HG02970 (cell line): Measurements from ENCODE around the gene ARHGEF37.
A peak's percentile ranks its signal among the peaks of the same experiment; 100 is the strongest.
"Not testable (repeated sequence)": the region's sequence is repeated elsewhere in the genome, so short reads cannot be mapped to it uniquely, and the experiment has no call there.

Source experiments
- ATAC-seq: cut with Tn5 transposase; IDR thresholded peaks from one replicate; pipeline ENCODE4 v1.9.1; 2021; ENCODE audit warnings: mild to moderate bottlenecking, moderate library complexity, moderate number of reproducible peaks; ENCODE audit not compliant: unreplicated experiment, low FRiP score

ARHGEF37 gene

GRCh38 chr5:149581192-149581861 is at the start of gene ARHGEF37:
Gene ARHGEF37 (plus strand): TSS chr5:149581498. CDS start chr5:149597770, 16,272 bp downstream.
- ATAC-seq = no peak

DNA sequence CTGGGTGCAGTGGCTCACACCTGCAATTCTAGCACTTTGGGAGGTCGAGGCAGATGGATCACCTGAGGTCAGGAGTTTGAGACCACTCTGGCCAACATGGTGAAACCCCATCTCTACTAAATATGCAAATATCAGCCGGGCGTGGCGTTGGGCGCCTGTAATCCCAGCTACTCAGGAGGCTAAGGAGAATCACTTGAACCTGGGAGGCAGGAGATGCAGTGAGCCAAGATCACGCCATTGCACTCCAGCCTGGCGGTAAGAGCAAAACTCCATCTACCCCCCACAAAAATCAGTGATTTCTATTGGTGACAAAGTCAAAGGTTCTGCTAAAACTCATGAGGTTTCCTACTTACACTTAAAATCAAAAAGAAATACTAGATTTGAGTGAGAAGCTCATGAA is 48.9 kb upstream of the ARHGEF37 start:
- no peak for ATAC-seq

DNA sequence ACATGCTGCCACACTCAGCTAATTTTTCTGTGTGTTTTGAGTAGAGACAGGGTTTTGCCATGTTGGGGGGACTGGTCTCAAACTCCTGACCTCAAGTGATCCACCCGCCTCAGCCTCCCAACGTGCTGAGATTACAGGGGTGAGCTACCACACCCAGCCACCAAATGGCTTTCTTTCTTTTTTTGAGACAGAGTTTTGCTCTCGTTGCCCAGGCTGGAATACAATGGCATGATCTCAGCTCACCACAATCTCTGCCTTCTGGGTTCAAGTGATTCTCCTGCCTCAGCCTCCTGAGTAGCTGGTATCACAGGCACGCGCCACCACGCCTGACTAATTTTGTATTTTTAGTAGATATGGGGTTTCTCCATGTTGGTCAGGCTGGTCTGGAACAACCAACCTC is 45.5 kb upstream of the ARHGEF37 start:
- not testable (repeated sequence) for ATAC-seq

GRCh38 chr5:149537374-149537975 is 43.8 kb upstream of the ARHGEF37 start:
- ATAC-seq = no peak

DNA sequence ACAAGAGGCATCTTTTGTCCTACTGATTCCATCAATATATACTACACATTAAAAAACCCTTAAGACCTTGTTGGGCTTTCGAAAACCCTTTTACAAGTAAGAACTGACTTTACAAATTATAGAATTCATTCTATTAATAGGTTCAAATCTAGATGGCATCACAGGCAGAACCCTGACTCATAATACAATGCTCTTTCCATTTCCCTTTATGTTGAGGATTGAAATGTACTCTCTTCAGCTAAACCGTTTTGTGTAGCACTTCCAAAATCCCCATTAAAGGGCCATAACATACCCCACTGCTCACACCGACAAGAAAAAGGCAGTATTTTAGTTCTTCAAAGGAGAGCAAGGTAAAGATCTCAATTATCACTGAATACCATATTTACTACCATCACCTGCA is 41.2 kb upstream of the ARHGEF37 start:
- ATAC-seq = no peak

GRCh38 chr5:149541893-149542292 is 39.4 kb upstream of the ARHGEF37 start:
- ATAC-seq = no peak

- no peak for ATAC-seq
Measured at GRCh38 chr5:149543361-149544027, 37.8 kb upstream of the ARHGEF37 start.

- ATAC-seq = no peak
Measured at GRCh38 chr5:149544028-149544420, 37.3 kb upstream of the ARHGEF37 start.

DNA sequence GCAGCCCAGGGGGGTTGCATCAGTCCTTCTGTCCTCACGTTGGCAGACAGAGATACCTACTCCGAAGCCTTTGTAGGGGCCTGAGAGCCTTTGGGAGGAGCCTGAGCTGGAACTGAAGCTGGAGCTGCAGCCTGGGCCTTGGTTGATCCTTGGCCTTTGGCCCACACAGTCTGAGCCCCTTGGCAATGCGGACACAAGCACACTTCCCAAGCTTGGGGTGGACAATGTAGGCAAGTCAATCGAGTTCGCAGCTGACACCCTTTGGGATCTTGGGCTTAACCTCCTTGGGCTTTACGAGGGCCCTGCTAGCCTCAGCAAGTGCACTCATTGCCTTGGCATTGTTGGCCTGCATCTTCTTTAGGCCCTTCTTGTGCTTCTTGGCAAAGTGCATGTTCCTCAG is 36.0 kb upstream of the ARHGEF37 start:
- ATAC-seq = no peak

DNA sequence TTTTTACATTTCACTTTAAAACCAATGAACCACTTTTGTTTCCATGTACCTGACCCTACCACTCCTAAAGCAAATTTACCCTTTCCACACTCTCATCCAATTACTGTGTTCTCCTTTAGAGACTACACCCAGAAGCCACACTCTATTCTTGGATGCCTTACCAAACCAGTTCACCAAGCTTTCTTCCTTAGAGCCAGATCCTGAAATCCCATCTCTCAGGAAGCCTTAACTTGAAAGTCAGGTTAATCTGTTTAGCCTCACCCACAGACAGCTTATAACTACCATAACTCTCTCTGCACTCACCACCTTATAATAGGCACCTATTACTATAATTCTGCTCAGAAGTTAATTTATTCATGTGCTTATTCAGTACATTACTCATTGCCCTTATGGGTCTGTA is 34.3 kb upstream of the ARHGEF37 start:
- no peak for ATAC-seq

DNA sequence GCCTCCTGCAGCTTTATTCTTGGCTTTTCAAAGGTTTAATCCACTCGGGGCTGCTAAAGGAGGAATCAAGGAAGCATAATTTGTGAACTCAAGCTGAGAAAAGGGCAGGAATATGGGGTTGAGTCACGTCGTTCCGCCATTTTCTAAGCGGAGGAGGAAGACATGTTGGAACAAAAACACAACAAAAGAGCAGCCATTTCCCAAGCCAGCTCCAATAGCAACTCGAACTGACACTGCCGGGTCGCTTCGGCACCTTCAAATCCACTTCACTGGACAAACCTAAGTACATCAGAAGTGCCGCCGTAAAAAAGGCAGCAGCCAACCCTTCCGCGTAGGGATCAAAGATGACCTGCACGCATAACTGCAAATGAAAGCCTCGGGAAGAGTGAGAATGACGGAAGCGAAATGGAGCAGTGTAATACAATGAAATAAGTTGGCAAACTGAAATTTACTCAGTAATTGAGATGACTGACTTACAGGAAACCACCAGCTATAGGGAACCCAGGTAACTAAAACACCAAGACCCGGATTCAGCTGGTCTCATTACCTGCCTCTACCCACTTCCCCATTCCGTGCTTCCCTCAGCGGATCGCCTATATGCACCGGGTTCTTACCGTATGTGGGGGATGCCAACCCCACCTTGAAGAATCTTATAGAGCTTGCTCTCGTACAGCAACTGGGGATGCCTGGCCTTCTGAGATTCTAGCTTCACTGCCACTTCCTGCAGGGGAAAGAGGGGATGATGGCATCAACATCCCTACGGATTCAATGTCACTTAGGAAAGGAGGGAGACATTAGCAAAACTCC is 31.6 kb upstream of the ARHGEF37 start:
- ATAC-seq = no peak

GRCh38 chr5:149550268-149550583 is 31.1 kb upstream of the ARHGEF37 start:
- ATAC-seq = no peak

DNA sequence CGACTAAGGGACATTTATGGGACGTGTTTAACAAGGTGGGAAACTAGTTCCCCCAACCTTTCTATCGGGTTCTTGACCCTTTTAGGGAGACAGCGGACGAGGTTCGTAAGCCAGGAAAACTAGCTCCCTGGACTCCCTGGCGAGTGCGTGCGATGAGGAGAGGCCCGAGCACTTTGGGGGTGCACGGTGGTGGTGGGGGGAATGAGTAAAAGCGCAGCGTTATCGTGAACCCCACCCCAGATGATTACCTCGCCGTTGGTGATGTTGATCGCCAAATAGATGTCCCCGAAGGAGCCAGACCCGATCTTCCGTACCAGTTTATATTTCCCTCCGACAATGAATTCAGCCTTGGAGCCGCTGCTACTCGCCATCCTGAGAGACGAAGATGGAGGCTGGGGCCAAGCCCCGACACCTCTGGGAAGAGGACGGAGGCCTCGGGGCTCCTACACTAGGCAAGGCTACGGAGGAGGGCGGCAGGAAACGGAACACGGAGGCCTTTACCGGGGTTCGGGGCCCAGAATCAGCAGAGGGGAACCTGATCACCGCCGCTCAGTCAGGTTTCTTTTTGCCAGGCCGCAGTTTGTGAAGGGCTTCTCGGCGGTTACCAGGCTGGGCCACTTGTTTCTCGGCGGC is 30.6 kb upstream of the ARHGEF37 start:
- no peak for ATAC-seq

DNA sequence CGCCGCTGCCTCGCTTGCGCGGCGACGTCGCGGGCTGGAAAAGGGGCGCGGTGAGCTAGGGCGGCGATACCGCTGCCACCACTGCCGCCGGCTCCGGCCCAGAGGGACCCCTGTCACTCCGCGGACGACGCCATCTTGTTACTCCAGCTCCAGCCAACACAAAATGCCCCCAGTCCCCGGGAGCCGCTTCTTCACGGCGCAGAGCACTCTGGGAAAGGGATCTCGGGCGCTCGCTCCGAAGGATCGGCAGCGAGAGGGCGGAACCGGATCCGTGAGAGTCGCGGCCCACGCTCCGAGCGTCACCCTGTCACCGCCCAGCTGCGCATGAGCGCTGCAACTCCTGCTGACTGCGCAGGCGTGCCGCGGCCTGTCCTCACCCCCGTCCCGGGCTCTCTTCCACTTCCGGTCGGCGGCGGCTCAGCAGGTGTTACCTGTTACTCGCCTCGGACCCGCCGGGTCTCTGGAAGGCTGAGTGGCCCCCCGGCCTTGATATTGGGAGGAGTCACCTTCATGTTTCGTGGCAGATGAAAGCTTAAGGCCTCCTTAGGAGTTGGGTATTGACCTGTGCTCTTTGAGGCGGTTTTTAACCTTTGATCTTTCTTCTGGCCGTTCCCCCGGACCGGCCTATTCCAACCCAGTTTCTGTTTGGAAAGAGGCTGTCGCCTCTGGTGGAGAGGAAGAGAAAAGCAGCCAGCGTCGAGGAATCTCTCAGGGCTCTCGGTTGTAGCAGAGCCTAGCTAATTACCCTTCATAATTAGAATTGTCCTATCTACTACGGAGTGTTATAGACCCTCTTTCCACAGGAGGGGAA is 29.9 kb upstream of the ARHGEF37 start, which contains the start of gene CSNK1A1:
CSNK1A1 (minus strand) TSS at position 213 of the 811 bp plus-strand sequence. CDS start 475 bp downstream, outside the sequence.
- ATAC-seq = peak; percentile 93

- no peak for ATAC-seq
Measured at GRCh38 chr5:149552038-149552494, 29.2 kb upstream of the ARHGEF37 start.

DNA sequence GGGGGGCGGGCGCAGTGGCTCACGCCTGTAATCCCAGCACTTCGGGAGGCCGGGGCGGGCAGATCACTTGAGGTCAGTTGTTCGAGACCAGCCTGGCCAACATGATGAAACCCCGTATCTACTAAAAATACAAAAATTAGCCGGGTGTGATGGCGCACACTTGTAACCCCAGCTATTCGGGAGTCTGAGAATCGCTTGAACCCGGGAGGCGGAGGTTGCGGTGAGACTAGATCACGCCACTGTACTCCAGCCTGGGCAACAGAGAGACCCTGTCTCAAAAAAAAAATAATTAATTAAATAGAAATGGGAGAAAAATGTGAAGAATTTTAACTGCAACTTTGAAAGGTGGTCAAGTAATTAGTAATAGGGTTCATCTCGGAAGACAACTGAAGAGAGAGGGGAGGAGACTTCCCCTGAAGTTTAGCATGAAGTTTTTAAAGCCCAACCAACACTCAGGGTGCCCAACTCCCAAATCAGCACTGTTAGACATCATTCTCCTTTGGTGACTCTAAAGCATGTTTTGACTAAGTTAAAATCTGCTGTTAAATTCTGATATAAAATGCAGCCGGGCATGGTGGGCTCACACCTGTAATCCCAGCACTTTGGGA is 28.6 kb upstream of the ARHGEF37 start:
- no peak for ATAC-seq

GRCh38 chr5:149559706-149560105 is 21.6 kb upstream of the ARHGEF37 start:
- no peak for ATAC-seq

- no peak for ATAC-seq
Measured at GRCh38 chr5:149561848-149562247, 19.4 kb upstream of the ARHGEF37 start.

- no peak for ATAC-seq
Measured at GRCh38 chr5:149563466-149563865, 17.8 kb upstream of the ARHGEF37 start.
